Gastrocnemius medialis (tissue), 4 donors: ENCODE measurements around the gene EHD1. TPM values are rescaled to one million over a fixed set of nuclear protein-coding genes. Genes with fewer than 3 reads are reported as not detected.

Experiments
- ATAC-seq, 2 donors: fragments of 150-250 bp; one replicate each; pipeline ENCODE4 v1.9.1; 2016
- DNase-seq, 2 donors: peaks; one replicate each; pipeline ENCODE4 v3.0.0-alpha.2; 2019
- H3K27ac ChIP-seq, 4 donors: fragments of 200-600 bp; sonication (generic); 1 replicate in 1 of 4; 2 replicates in 3 of 4; pipeline ENCODE4 v1.5.1; 2016 to 2018; ENCODE audit warnings: mild to moderate bottlenecking in 2 of 4, moderate library complexity in 1 of 4
- H3K27me3 ChIP-seq, 3 donors: fragments of 200-600 bp; sonication (generic) in 2 of 3; 1 replicate in 1 of 3; 2 replicates in 2 of 3; pipeline versions ENCODE4 v1.5.1 to v1.6.0; 2016 to 2019; ENCODE audit warnings: mild to moderate bottlenecking in 1 of 3, moderate library complexity in 1 of 3
- H3K36me3 ChIP-seq, 2 donors: fragments of 200-600 bp; sonication (generic) in 1 of 2; one replicate each; pipeline ENCODE4 v1.5.1; 2017 to 2018
- H3K4me1 ChIP-seq, 2 donors: fragments of 200-600 bp; sonication (generic) in 1 of 2; one replicate each; pipeline ENCODE4 v1.5.1; 2016 to 2017; ENCODE audit warnings: mild to moderate bottlenecking in 2 of 2
- H3K4me3 ChIP-seq, 4 donors: fragments of 200-600 bp; sonication (generic) in 3 of 4; 1 replicate in 1 of 4; 2 replicates in 3 of 4; pipeline ENCODE4 v1.5.1; 2016 to 2019; ENCODE audit warnings: mild to moderate bottlenecking in 2 of 4
- H3K9me3 ChIP-seq, 3 donors: fragments of 200-600 bp; sonication (generic) in 2 of 3; 1 replicate in 1 of 3; 2 replicates in 2 of 3; pipeline ENCODE4 v1.5.1; 2016 to 2019
- CTCF ChIP-seq, 5 experiments: fragments of 450-650 bp in 3 of 5; fragments of 200-600 bp in 2 of 5; sonication (generic) in 2 of 5; IDR thresholded peaks in 4 of 5; conservative IDR thresholded peaks in 1 of 5; 1 replicate in 4 of 5; 2 replicates in 1 of 5; pipeline ENCODE4 v1.5.1; 2016 to 2019; ENCODE audit warnings: antibody characterized with exemption in 5 of 5, mild to moderate bottlenecking in 3 of 5, moderate library complexity in 3 of 5
- POLR2A ChIP-seq, 2 donors: fragments of 450-650 bp; IDR thresholded peaks; one replicate each; pipeline ENCODE4 v1.6.1; 2017; ENCODE audit warnings: antibody characterized with exemption in 2 of 2, mild to moderate bottlenecking in 2 of 2, moderate library complexity in 2 of 2
- in situ Hi-C, 4 donors: fragments of 200-750 bp; cut with MboI; loops; one replicate each; pipeline versions ENCODE4 v1.15.0 to v1.8.0; 2017; ENCODE audit warnings: low sequenced_read_pairs in 4 of 4
- intact Hi-C: fragments of 100-400 bp; cut with DNase I; formaldehyde crosslinking; loops from one replicate; pipeline ENCODE4 v1.15.1; 2023; ENCODE audit warnings: low total_unique reads
- total RNA-seq, 4 donors: library from RNA; depleted of rRNA; stranded (reverse); fragments of >200 nt; gene quantifications; one replicate each; pipeline versions ENCODE4 v1.1.0 to v1.2.3, GENCODE V29; 2016

EHD1 gene
- total RNA-seq, 4 donors from 2014 or later: 24.8 to 46.2 (median 31.3) TPM

DNA sequence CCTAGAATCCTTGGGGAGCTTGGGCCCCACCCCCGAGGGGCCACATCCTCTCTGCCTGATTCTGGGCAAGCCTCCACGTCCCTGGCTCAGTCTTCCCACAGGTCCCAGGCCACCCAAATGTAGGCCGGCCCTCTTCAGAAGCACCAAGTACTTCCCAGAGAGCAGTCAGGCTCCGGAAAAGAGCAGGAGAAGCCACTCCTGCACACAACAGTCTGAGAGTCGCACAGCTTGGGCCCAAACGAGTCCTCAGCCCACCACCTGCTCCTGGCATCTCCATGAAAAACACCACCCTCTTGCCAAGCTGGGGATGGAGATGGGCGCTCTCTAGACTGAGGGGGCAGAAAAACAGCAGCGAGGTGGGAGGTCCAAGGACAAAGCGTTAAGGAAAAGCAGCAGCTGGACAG, 15.4 kb downstream of the EHD1 start:
- ATAC-seq (no peak), DNase-seq (peak in 1 of 2 donors; percentile 31)
- TF ChIP-seq CTCF (IDR thresholded peaks at IDR 0.05 in 4 of 5, conservative IDR thresholded peaks at IDR 0.05 in 1 of 5) (no peak), POLR2A (IDR thresholded peaks at IDR 0.05) (no peak)
- Histone ChIP-seq H3K9me3 (no peaks in the 10 kb centered on the region), H3K27me3 (no peaks in the 10 kb centered on the region), H3K4me3 (peak overlapping the region in 1 of 4 donors; percentile 13), H3K36me3 (no peaks in the 10 kb centered on the region), H3K4me1 (peaks cover 66 to 73% of the 10 kb centered on the region in 2 donors), H3K27ac (peak overlapping the region; percentile 88 to 94 (median 93))
- intact Hi-C loops (no loop called here), in situ Hi-C loops (no loop called here)

DNA sequence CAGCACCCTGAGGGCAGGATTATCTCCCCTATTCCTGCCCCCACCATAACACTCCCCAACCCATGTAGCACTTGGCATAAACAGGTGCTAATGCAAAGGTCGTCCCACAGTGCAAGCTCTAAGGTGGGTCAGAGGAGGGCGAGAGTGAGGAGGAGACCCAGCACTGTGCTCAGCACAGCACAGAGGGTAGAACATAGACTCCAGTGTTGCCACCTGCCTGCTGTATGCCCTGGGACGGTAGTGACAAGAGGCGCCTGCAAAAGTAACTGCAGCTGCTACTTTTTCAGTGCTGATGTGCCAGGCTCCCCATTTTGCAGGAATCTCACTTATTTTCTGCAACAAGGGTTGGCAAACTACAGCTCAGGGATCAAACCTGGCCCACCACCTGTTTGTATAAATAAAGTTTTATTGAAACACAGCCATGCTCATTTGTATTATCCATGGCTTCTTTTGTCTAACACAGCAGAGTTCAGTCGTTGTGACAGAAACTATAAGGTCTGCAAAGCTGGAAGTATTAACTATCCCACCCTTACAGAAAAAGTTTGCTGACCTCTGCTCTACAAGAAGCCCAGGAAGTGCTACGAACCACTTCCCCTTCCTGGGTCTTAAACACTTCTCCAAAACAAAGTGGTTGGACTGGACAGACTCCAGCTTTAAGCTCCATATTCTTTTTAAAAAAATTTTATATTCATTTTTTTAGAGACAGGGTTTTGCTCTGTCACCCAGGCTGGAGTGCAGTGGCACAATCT, 17.0 kb downstream of the EHD1 start:
- Histone ChIP-seq H3K4me3 (no peak overlapping the region), H3K36me3 (no peaks in the 10 kb centered on the region), H3K27ac (peak overlapping the region; percentile 88 to 94 (median 93)), H3K4me1 (peaks cover 80 to 87% of the 10 kb centered on the region in 2 donors), H3K27me3 (no peaks in the 10 kb centered on the region), H3K9me3 (no peaks in the 10 kb centered on the region)
- TF ChIP-seq POLR2A (IDR thresholded peaks at IDR 0.05): no peak
- no peak for TF ChIP-seq CTCF (IDR thresholded peaks at IDR 0.05 in 4 of 5, conservative IDR thresholded peaks at IDR 0.05 in 1 of 5)
- intact Hi-C loops: no loop called here
- ATAC-seq (no peak), DNase-seq (no peak)
- in situ Hi-C loops: no loop called here

DNA sequence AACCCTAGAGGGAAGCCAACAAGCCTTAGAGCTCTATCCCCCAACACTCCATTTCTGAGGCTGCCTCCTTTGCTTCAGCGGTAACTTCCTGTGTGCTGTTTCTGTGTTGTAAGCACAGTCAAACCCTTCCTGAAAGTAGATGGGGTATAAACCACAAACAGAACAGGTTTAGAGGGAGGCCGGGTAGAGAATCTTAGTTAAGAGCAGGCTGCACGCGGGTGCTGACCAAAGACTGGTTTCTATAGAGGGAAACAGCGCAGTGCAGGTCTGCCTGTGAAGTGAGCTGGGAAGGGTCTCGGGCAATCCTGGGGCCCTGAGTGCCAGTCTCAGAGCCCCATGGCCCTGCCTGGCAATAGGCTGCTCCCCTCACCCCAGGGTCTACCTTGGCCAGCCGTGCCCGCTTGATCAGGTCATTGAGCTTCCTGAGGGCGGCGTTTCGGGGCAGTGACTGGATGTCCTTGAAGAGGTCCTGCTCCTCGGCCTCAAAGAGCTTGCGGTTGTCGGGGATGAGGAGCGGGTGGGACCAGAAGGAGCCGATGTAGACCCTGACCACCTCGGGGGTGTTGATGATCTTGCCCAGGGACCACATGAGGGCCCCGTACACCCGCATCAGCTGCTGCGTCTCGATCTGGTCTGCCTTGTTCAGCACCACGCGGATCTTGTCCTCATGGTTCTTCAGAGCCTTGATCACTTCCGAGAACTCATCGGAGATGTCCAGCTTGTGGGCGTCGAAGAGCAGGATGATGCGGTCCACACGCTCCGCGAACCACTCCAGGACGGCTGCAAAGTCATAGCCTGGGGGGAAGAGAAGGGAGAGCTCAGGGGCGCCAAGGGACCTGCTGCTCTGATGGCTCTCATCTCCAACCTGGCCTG, 18.6 kb downstream of the EHD1 start:
- in situ Hi-C loops: no loop called here
- H3K27ac ChIP-seq: peak overlapping the region; percentile 90 to 94 (median 92)
- no peaks in the 10 kb centered on the region for H3K9me3 ChIP-seq
- peaks cover 83 to 87% of the 10 kb centered on the region in 2 donors for H3K4me1 ChIP-seq
- H3K27me3 ChIP-seq: no peaks in the 10 kb centered on the region
- TF ChIP-seq POLR2A (IDR thresholded peaks at IDR 0.05) (no peak), CTCF (IDR thresholded peaks at IDR 0.05 in 4 of 5, conservative IDR thresholded peaks at IDR 0.05 in 1 of 5) (no peak)
- ATAC-seq (no peak), DNase-seq (no peak)
- no peak overlapping the region for H3K4me3 ChIP-seq
- intact Hi-C loops: loop anchor here (5.0 to 10.0 kb wide), 2 partner anchors 255 to 718 kb away; partner anchors contain the start of genes EHBP1L1, TM7SF2 and ZNHIT2
- no peaks in the 10 kb centered on the region for H3K36me3 ChIP-seq

DNA sequence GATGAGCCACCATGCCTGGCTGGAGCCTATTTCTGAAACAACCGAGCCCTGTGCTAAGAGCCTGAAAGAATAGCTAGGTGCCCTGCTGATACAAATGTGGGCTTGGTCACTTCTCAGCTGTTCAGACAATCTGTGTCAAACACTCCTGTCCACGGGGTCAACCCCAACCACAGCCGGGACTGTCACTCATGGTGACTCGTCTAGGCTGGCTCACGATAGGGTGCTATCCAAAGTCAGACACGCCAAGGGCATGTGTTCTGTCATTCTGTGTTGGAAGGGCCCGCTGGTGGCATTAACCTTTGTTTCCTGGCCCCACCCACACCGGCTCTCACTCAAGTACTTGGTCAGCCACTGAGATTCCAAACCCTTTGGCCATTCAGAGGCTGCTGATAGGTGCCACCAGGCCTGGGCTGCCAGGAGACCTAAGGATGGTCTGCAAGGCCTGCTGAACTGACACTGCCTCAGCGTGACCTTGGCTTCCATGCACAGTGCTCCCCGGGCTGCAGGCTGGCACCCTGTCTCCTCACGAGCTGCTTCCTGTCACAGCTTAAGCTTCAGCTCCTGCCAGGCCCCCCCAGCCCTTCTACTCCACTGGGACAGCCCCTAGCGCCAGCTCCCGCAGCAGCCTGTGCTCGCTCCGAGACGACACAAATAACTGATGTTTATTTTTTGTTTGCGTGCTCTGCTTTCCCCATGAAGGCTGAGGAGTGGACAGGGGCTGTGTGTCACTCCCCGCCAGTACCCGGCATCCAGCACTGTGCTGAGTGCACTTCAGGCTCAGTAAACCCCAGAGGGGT, 19.8 kb downstream of the EHD1 start:
- in situ Hi-C loops: no loop called here
- TF ChIP-seq CTCF (IDR thresholded peaks at IDR 0.05 in 4 of 5, conservative IDR thresholded peaks at IDR 0.05 in 1 of 5): no peak
- peak; percentile 61 to 65 for TF ChIP-seq POLR2A (IDR thresholded peaks at IDR 0.05)
- Histone ChIP-seq H3K9me3 (no peaks in the 10 kb centered on the region), H3K4me1 (peaks cover 83 to 87% of the 10 kb centered on the region in 2 donors), H3K27me3 (no peaks in the 10 kb centered on the region), H3K27ac (peak overlapping the region; percentile 90 to 94 (median 92)), H3K4me3 (peak overlapping the region in 1 of 4 donors; percentile 15), H3K36me3 (no peaks in the 10 kb centered on the region)
- intact Hi-C loops: loop anchor here (5.0 to 10.0 kb wide), 2 partner anchors 256 to 719 kb away; partner anchors contain the start of genes EHBP1L1, TM7SF2 and ZNHIT2
- DNase-seq (peak; percentile 96 to 99), ATAC-seq (peak; percentile 74 to 85)
